HG03521 (cell line): Measurements from ENCODE around the gene SFTPA1.
"Not testable (repeated sequence)": the region's sequence is repeated elsewhere in the genome, so short reads cannot be mapped to it uniquely, and the experiment has no call there.

Experiments
- ATAC-seq: cut with Tn5 transposase; IDR thresholded peaks from one replicate; pipeline ENCODE4 v1.9.1; 2021; ENCODE audit warnings: mild to moderate bottlenecking, moderate library complexity; ENCODE audit not compliant: unreplicated experiment

SFTPA1 gene

GRCh38 chr10:79608505-79609375 is 2.0 kb upstream of the SFTPA1 start:
- no peak for ATAC-seq

GRCh38 chr10:79611193-79611976 is 646 bp downstream of the SFTPA1 start:
- not testable (repeated sequence) for ATAC-seq

- ATAC-seq: no peak
These were observed 4.8 kb downstream of the SFTPA1 start for GRCh38 chr10:79615577-79615976.

- no peak for ATAC-seq
These were observed 5.4 kb downstream of the SFTPA1 start for GRCh38 chr10:79616164-79616563.

- ATAC-seq: not testable (repeated sequence)
These were observed 12.9 kb downstream of the SFTPA1 start for GRCh38 chr10:79623663-79624062.

- no peak for ATAC-seq
These were observed 16.3 kb downstream of the SFTPA1 start for GRCh38 chr10:79627075-79627474.

- ATAC-seq: no peak
These were observed 17.3 kb downstream of the SFTPA1 start for GRCh38 chr10:79628083-79628482.

GRCh38 chr10:79628988-79629954 is 18.5 kb downstream of the SFTPA1 start:
- no peak for ATAC-seq

- no peak for ATAC-seq
These were observed 19.2 kb downstream of the SFTPA1 start for GRCh38 chr10:79629955-79630327.

- ATAC-seq: not testable (repeated sequence)
These were observed 26.0 kb downstream of the SFTPA1 start for GRCh38 chr10:79636654-79637199.

- ATAC-seq: no peak
These were observed 27.6 kb downstream of the SFTPA1 start for GRCh38 chr10:79638318-79638717.

GRCh38 chr10:79652695-79653094 is 42.0 kb downstream of the SFTPA1 start:
- ATAC-seq: not testable (repeated sequence)

GRCh38 chr10:79663287-79663686 is 52.5 kb downstream of the SFTPA1 start:
- ATAC-seq: not testable (repeated sequence)

GRCh38 chr10:79664686-79665085 is 53.9 kb downstream of the SFTPA1 start:
- not testable (repeated sequence) for ATAC-seq
